Upper lobe of left lung (tissue), 6 donors: ENCODE measurements around the gene CHRND. TPM values are rescaled to one million over a fixed set of nuclear protein-coding genes. Genes with fewer than 3 reads are reported as not detected.

Source experiments
- ATAC-seq, 2 donors: fragments of 200-7000 bp; cut with Tn5 transposase; one replicate each; pipeline ENCODE4 v1.9.1; 2022; ENCODE audit warnings: mild to moderate bottlenecking in 2 of 2, moderate library complexity in 2 of 2; ENCODE audit not compliant: low FRiP score in 2 of 2
- DNase-seq, 2 donors: peaks; one replicate each; pipeline ENCODE4 v3.0.0-alpha.2; 2019 to 2020
- H3K27ac ChIP-seq, 4 donors: fragments of 200-600 bp; sonication (generic); one replicate each; pipeline ENCODE4 v1.5.1; 2016 to 2019
- H3K27me3 ChIP-seq, 4 donors: fragments of 200-600 bp; sonication (generic); one replicate each; pipeline ENCODE4 v1.5.1; 2017 to 2019
- H3K36me3 ChIP-seq, 4 donors: fragments of 200-600 bp; sonication (generic); one replicate each; pipeline ENCODE4 v1.5.1; 2016 to 2019
- H3K4me1 ChIP-seq, 4 donors: fragments of 200-600 bp; sonication (generic); one replicate each; pipeline ENCODE4 v1.5.1; 2018 to 2019
- H3K4me3 ChIP-seq, 4 donors: fragments of 200-600 bp; sonication (generic); one replicate each; pipeline ENCODE4 v1.5.1; 2017 to 2019; ENCODE audit warnings: mild to moderate bottlenecking in 2 of 4, moderate library complexity in 1 of 4
- H3K9me3 ChIP-seq, 4 donors: fragments of 200-600 bp; sonication (generic); one replicate each; pipeline ENCODE4 v1.5.1; 2018 to 2019
- CTCF ChIP-seq, 6 experiments: fragments of 450-650 bp in 4 of 6; fragments of 200-600 bp in 2 of 6; sonication (generic) in 2 of 6; IDR thresholded peaks; one replicate each; pipeline ENCODE4 v1.5.1; 2016 to 2019; ENCODE audit warnings: antibody characterized with exemption in 6 of 6
- EP300 ChIP-seq, 4 donors: sonication (generic); formaldehyde crosslinking; IDR thresholded peaks; one replicate each; pipeline ENCODE4 v1.5.1; 2017; ENCODE audit warnings: antibody characterized with exemption in 4 of 4, control low read depth in 2 of 4
- POLR2A ChIP-seq, 4 donors: fragments of 450-650 bp; IDR thresholded peaks; one replicate each; pipeline ENCODE4 v1.5.1; 2016 to 2017; ENCODE audit warnings: antibody characterized with exemption in 4 of 4, mild to moderate bottlenecking in 2 of 4
- POLR2AphosphoS5 ChIP-seq, 2 donors: sonication (generic); formaldehyde crosslinking; IDR thresholded peaks; one replicate each; pipeline ENCODE4 v1.5.1; 2017; ENCODE audit warnings: antibody characterized with exemption in 2 of 2
- WGBS, 2 donors: methylation state at CpG; one replicate each; pipeline ENCODE4 v1.1.5; 2017 to 2018; 5-methylcytosine and 5-hydroxymethylcytosine counted together
- total RNA-seq, 6 donors: library from RNA; depleted of rRNA in 4 of 6; stranded (reverse); fragments of >200 nt in 4 of 6; gene quantifications; one replicate each; pipeline versions ENCODE4 v1.1.0 to v1.2.1, GENCODE V29; 2016 to 2021
- donor health status: DM: no; HTN: no; CAD: no; lungs with moderate emphysema.
- donor health status: DM: no; HTN: yes; CAD: no; lungs with severe emphysema.

Gene CHRND
- total RNA-seq, 6 donors from 2014 or later = not detected

- H3K4me3 ChIP-seq = peak overlapping the region in 3 of 4 donors; percentile 6 to 23 (median 13)
- H3K9me3 ChIP-seq = no peaks in the 10 kb centered on the region
- WGBS, 2 donors = 0 to 1% methylated on average over 3 to 61 of the region's 75 CpGs
- TF ChIP-seq CTCF (IDR thresholded peaks at IDR 0.05) (no peak), POLR2A (IDR thresholded peaks at IDR 0.05) (no peak), EP300 (IDR thresholded peaks at IDR 0.05) (no peak), POLR2AphosphoS5 (IDR thresholded peaks at IDR 0.05) (no peak)
- peak in 1 of 2 donors; percentile 87 for DNase-seq
- peaks cover 17 to 38% (median 22%) of the 10 kb centered on the region in 4 donors for H3K4me1 ChIP-seq
- H3K36me3 ChIP-seq = no peaks in the 10 kb centered on the region
- peak in 1 of 2 donors; percentile 15 for ATAC-seq
- peaks cover 0 to 59% (median 34%) of the 10 kb centered on the region in 4 donors for H3K27me3 ChIP-seq
- H3K27ac ChIP-seq = no peak overlapping the region
These were observed 2.0 kb upstream of the CHRND start for GRCh38 chr2:232523682-232524597.

GRCh38 chr2:232524771-232525170 lies 1.2 kb upstream of the CHRND start:
- H3K4me3 ChIP-seq = no peak overlapping the region
- TF ChIP-seq POLR2A (IDR thresholded peaks at IDR 0.05) = no peak
- TF ChIP-seq POLR2AphosphoS5 (IDR thresholded peaks at IDR 0.05) = no peak
- no peak for TF ChIP-seq CTCF (IDR thresholded peaks at IDR 0.05)
- ATAC-seq (no peak), DNase-seq (no peak)
- H3K9me3 ChIP-seq = no peaks in the 10 kb centered on the region
- 50 to 81% methylated on average over 3 of the region's 6 CpGs for WGBS, 2 donors
- H3K27ac ChIP-seq = no peak overlapping the region
- no peaks in the 10 kb centered on the region for H3K36me3 ChIP-seq
- peaks cover 17 to 38% (median 22%) of the 10 kb centered on the region in 4 donors for H3K4me1 ChIP-seq
- peaks cover 0 to 59% (median 34%) of the 10 kb centered on the region in 4 donors for H3K27me3 ChIP-seq

GRCh38 chr2:232525199-232525598 lies 761 bp upstream of the CHRND start:
- ATAC-seq (no peak), DNase-seq (peak in 1 of 2 donors; percentile 52)
- no peak for TF ChIP-seq POLR2AphosphoS5 (IDR thresholded peaks at IDR 0.05)
- TF ChIP-seq POLR2A (IDR thresholded peaks at IDR 0.05) = no peak
- no peak for TF ChIP-seq EP300 (IDR thresholded peaks at IDR 0.05)
- no peak for TF ChIP-seq CTCF (IDR thresholded peaks at IDR 0.05)
- H3K27ac ChIP-seq = no peak overlapping the region
- H3K27me3 ChIP-seq = peaks cover 0 to 55% (median 34%) of the 10 kb centered on the region in 4 donors
- no peak overlapping the region for H3K4me3 ChIP-seq
- H3K4me1 ChIP-seq = peaks cover 17 to 38% (median 22%) of the 10 kb centered on the region in 4 donors
- no peaks in the 10 kb centered on the region for H3K9me3 ChIP-seq
- 87% methylated on average over 10 of the region's 14 CpGs; no CpG with 5 or more reads in 1 of the 2 donors for WGBS, 2 donors
- H3K36me3 ChIP-seq = no peaks in the 10 kb centered on the region

GRCh38 chr2:232526372-232526941 lies 497 bp downstream of the CHRND start:
- peaks cover 17 to 38% (median 22%) of the 10 kb centered on the region in 4 donors for H3K4me1 ChIP-seq
- H3K27me3 ChIP-seq = peaks cover 0 to 45% (median 34%) of the 10 kb centered on the region in 4 donors
- DNase-seq (no peak), ATAC-seq (no peak)
- H3K4me3 ChIP-seq = no peak overlapping the region
- no peak for TF ChIP-seq CTCF (IDR thresholded peaks at IDR 0.05)
- no peak for TF ChIP-seq POLR2AphosphoS5 (IDR thresholded peaks at IDR 0.05)
- no peak for TF ChIP-seq EP300 (IDR thresholded peaks at IDR 0.05)
- TF ChIP-seq POLR2A (IDR thresholded peaks at IDR 0.05) = no peak
- no peak overlapping the region for H3K27ac ChIP-seq
- 58 to 62% methylated on average over 11 to 13 of the region's 13 CpGs for WGBS, 2 donors
- H3K9me3 ChIP-seq = no peaks in the 10 kb centered on the region
- no peaks in the 10 kb centered on the region for H3K36me3 ChIP-seq
